Lower lobe of right lung (tissue), 2 donors: ENCODE data around the gene IKZF1. TPM values are rescaled to one million over a fixed set of nuclear protein-coding genes. Genes with fewer than 3 reads are reported as not detected.

Experiments
- ATAC-seq, 2 donors: fragments of 200-7000 bp; cut with Tn5 transposase; one replicate each; pipeline ENCODE4 v1.9.1; 2020 to 2022; ENCODE audit warnings: mild to moderate bottlenecking in 2 of 2, moderate library complexity in 2 of 2
- DNase-seq: peaks from one replicate; pipeline ENCODE4 v3.0.0-alpha.2; 2020
- H3K27ac ChIP-seq: fragments of 200-600 bp; one replicate; pipeline ENCODE4 v1.8.0; 2022
- H3K27me3 ChIP-seq: fragments of 200-600 bp; one replicate; pipeline ENCODE4 v1.8.0; 2022; ENCODE audit warnings: low read depth
- H3K36me3 ChIP-seq: fragments of 200-600 bp; one replicate; pipeline ENCODE4 v1.8.0; 2022; ENCODE audit warnings: mild to moderate bottlenecking
- H3K4me1 ChIP-seq: fragments of 200-600 bp; one replicate; pipeline ENCODE4 v1.8.0; 2022
- H3K4me3 ChIP-seq: fragments of 200-600 bp; one replicate; pipeline ENCODE4 v1.8.0; 2022; ENCODE audit warnings: mild to moderate bottlenecking
- H3K9me3 ChIP-seq: fragments of 200-600 bp; one replicate; pipeline ENCODE4 v1.8.0; 2022
- CTCF ChIP-seq: fragments of 200-600 bp; IDR thresholded peaks from one replicate; pipeline ENCODE4 v1.8.0; 2022; ENCODE audit warnings: antibody characterized with exemption, mild to moderate bottlenecking
- intact Hi-C: fragments of 100-400 bp; cut with DNase I; formaldehyde crosslinking; loops from one replicate; pipeline ENCODE4 v1.11.0; 2022
- total RNA-seq: library from RNA; stranded (reverse); fragmentation: NEBNext Ultra II Directional; extraction: Animal tissue kit (Norgen Biotek cat#: 25700); gene quantifications from one replicate; pipeline ENCODE4 v1.2.1, GENCODE V29; 2021
- donor health status: DM: no; HTN: yes; CAD: no; lungs with severe emphysema.

IKZF1 gene
- total RNA-seq, 1 donor from 2014 or later, result 61.9 TPM

- H3K36me3 ChIP-seq, result no peaks in the 10 kb centered on the region
- H3K4me1 ChIP-seq, result peaks cover 8% of the 10 kb centered on the region
- intact Hi-C loops, result no loop called here
- no peaks in the 10 kb centered on the region for H3K27me3 ChIP-seq
- TF ChIP-seq CTCF, result no peak
- ATAC-seq (no peak), DNase-seq (no peak)
- H3K4me3 ChIP-seq, result no peak overlapping the region
- peak overlapping the region; percentile 25 for H3K27ac ChIP-seq
- H3K9me3 ChIP-seq, result no peaks in the 10 kb centered on the region
Measured at GRCh38 chr7:50310361-50310760, 5.8 kb downstream of the IKZF1 start.

- peak overlapping the region; percentile 25 for H3K27ac ChIP-seq
- intact Hi-C loops, result no loop called here
- H3K9me3 ChIP-seq, result no peaks in the 10 kb centered on the region
- H3K27me3 ChIP-seq, result no peaks in the 10 kb centered on the region
- peak overlapping the region; percentile 10 for H3K4me3 ChIP-seq
- no peak for ATAC-seq
- H3K36me3 ChIP-seq, result no peaks in the 10 kb centered on the region
- no peak for DNase-seq
- H3K4me1 ChIP-seq, result peaks cover 14% of the 10 kb centered on the region
- no peak for TF ChIP-seq CTCF
Measured at GRCh38 chr7:50310956-50311355, 6.4 kb downstream of the IKZF1 start.

GRCh38 chr7:50312250-50313162, 8.0 kb downstream of the IKZF1 start:
- H3K4me1 ChIP-seq, result peaks cover 23% of the 10 kb centered on the region
- H3K36me3 ChIP-seq, result no peaks in the 10 kb centered on the region
- DNase-seq (no peak), ATAC-seq (no peak)
- H3K27me3 ChIP-seq, result no peaks in the 10 kb centered on the region
- H3K4me3 ChIP-seq, result peak overlapping the region; percentile 4
- no peaks in the 10 kb centered on the region for H3K9me3 ChIP-seq
- no peak for TF ChIP-seq CTCF
- peak overlapping the region; percentile 26 for H3K27ac ChIP-seq
- intact Hi-C loops, result no loop called here

GRCh38 chr7:50314836-50315592, 10.5 kb downstream of the IKZF1 start:
- H3K27ac ChIP-seq, result peak overlapping the region; percentile 54
- intact Hi-C loops, result no loop called here
- no peaks in the 10 kb centered on the region for H3K36me3 ChIP-seq
- H3K27me3 ChIP-seq, result no peaks in the 10 kb centered on the region
- peak; percentile 29 for ATAC-seq
- TF ChIP-seq CTCF, result no peak
- DNase-seq, result no peak
- peak overlapping the region; percentile 20 for H3K4me3 ChIP-seq
- H3K9me3 ChIP-seq, result no peaks in the 10 kb centered on the region
- H3K4me1 ChIP-seq, result peaks cover 23% of the 10 kb centered on the region

GRCh38 chr7:50315739-50316671, 11.5 kb downstream of the IKZF1 start:
- Histone ChIP-seq H3K27ac (peak overlapping the region; percentile 57), H3K9me3 (no peaks in the 10 kb centered on the region), H3K27me3 (no peaks in the 10 kb centered on the region), H3K4me1 (peaks cover 25% of the 10 kb centered on the region), H3K36me3 (no peaks in the 10 kb centered on the region), H3K4me3 (no peak overlapping the region)
- ATAC-seq (peak in 1 of 2 donors; percentile 37), DNase-seq (no peak)
- intact Hi-C loops, result no loop called here
- TF ChIP-seq CTCF, result no peak
